K562 (cell line): Measurements from ENCODE around the gene GRB10. TPM values are rescaled to one million over a fixed set of nuclear protein-coding genes. Genes with fewer than 3 reads are reported as not detected.

ENCODE experiments used
- ATAC-seq: fragments of 200-7000 bp; cut with Tn5 transposase; 3 replicates; pipeline ENCODE4 v1.9.1; 2020; ENCODE audit warnings: moderate library complexity
- BruUV-seq: library from RNA; stranded (reverse); fragments of 400-500 nt; replicated peaks from 2 replicates; lab custom pipeline; 2021; lab: Mats Ljungman, UMichigan
- CTCF ChIA-PET: fragments of 300-600 bp; formaldehyde crosslinking; extraction: SDS; loops from one replicate; lab custom pipeline; 2021; ENCODE audit warnings: low intra/inter-chr PET ratio; lab: Yijun Ruan, JAX
- POLR2A ChIA-PET: fragments of 300-600, 350-650 bp; sonication (Branson Sonifier 250); formaldehyde crosslinking; extraction: SDS; loops from one replicate; lab custom pipeline; 2021; ENCODE audit warnings: antibody characterized with exemption, inconsistent platforms; lab: Yijun Ruan, JAX
- DNase-seq, 4 experiments: peaks; one replicate each; pipeline versions ENCODE4 v3.0.0 to v3.0.0-alpha.2; 2011 to 2018; ENCODE audit warnings: low spot score in 3 of 4, mixed read lengths in 3 of 4; ENCODE audit errors: extremely low read depth in 1 of 4
- FAIRE-seq: peaks from 2 replicates; lab custom pipeline; 2011; peaks lifted over from hg19 to GRCh38; lab: Jason Lieb, UNC
- H2AFZ ChIP-seq: 2 replicates; pipeline ENCODE4 v1.6.0; 2011; ENCODE audit warnings: low read depth, low read length, control low read depth, inconsistent platforms
- H3K27ac ChIP-seq: fragments of 200-600 bp; 3 replicates; pipeline ENCODE4 v1.8.0; 2011; ENCODE audit warnings: low read depth, mild to moderate bottlenecking, control low read depth, inconsistent platforms, low read length, moderate library complexity, mixed read lengths; ENCODE audit errors: extremely low read depth
- H3K27me3 ChIP-seq, 2 experiments: fragments of 300-600 bp in 1 of 2; 2 replicates in 1 of 2; 3 replicates in 1 of 2; pipeline versions ENCODE4 v1.6.0 to v1.8.0; 2011; ENCODE audit warnings: inconsistent platforms in 2 of 2, low read length in 2 of 2, mild to moderate bottlenecking in 1 of 2, mixed read lengths in 1 of 2, moderate library complexity in 1 of 2; ENCODE audit not compliant: control insufficient read depth in 2 of 2, insufficient read depth in 2 of 2
- H3K36me3 ChIP-seq: fragments of 300-600 bp; 3 replicates; pipeline ENCODE4 v1.8.0; 2011; ENCODE audit warnings: mild to moderate bottlenecking, low read length, inconsistent platforms; ENCODE audit not compliant: control insufficient read depth, insufficient read depth
- H3K4me1 ChIP-seq, 2 experiments: fragments of 200-600 bp in 1 of 2; replicated peaks in 1 of 2; 2 replicates in 1 of 2; 3 replicates in 1 of 2; pipeline versions ENCODE4 v1.5.1 to v1.8.0; 2011; ENCODE audit warnings: inconsistent platforms in 2 of 2, low read length in 2 of 2, mild to moderate bottlenecking in 1 of 2, mixed read lengths in 1 of 2, moderate library complexity in 1 of 2; ENCODE audit not compliant: control insufficient read depth in 2 of 2, insufficient read depth in 2 of 2
- H3K4me2 ChIP-seq: 2 replicates; pipeline ENCODE4 v1.6.1; 2011; ENCODE audit warnings: low read length, control low read depth, inconsistent platforms, mixed read lengths; ENCODE audit not compliant: insufficient read depth
- H3K4me3 ChIP-seq: fragments of 200-600 bp; sonication (generic), shearing (Covaris generic); 2 replicates; pipeline ENCODE4 v1.5.1; 2016; ENCODE audit warnings: control low read depth, inconsistent platforms
- H3K79me2 ChIP-seq: fragments of 200-600 bp; 3 replicates; pipeline ENCODE4 v1.8.0; 2011; ENCODE audit warnings: low read length, inconsistent platforms; ENCODE audit not compliant: control insufficient read depth, insufficient read depth
- H3K9ac ChIP-seq, 2 experiments: 2 replicates each; pipeline versions ENCODE4 v1.6.0 to v1.6.1; 2011; ENCODE audit warnings: low read depth in 2 of 2, low read length in 2 of 2, control low read depth in 1 of 2, inconsistent platforms in 1 of 2, mild to moderate bottlenecking in 1 of 2, mixed read lengths in 1 of 2; ENCODE audit not compliant: insufficient read depth in 1 of 2
- H3K9me1 ChIP-seq: one replicate; pipeline ENCODE4 v1.6.0; 2011; ENCODE audit warnings: inconsistent platforms, mild to moderate bottlenecking, low read length, moderate library complexity; ENCODE audit not compliant: control insufficient read depth, insufficient read depth
- H3K9me3 ChIP-seq: replicated peaks from 2 replicates; pipeline ENCODE4 v1.5.1; 2011; ENCODE audit warnings: low read depth, low read length, inconsistent platforms; ENCODE audit not compliant: control insufficient read depth, insufficient read depth
- H4K20me1 ChIP-seq: replicated peaks from 2 replicates; pipeline ENCODE4 v1.6.1; 2011; ENCODE audit warnings: low read length, inconsistent platforms, mixed read lengths; ENCODE audit not compliant: control insufficient read depth, insufficient read depth
- FOXK2 ChIP-seq, 2 experiments: fragments of 450-650 bp; IDR thresholded peaks in 1 of 2; conservative IDR thresholded peaks in 1 of 2; 2 replicates each; pipeline ENCODE4 v1.6.1; 2016; ENCODE audit warnings: low read depth in 2 of 2, mild to moderate bottlenecking in 1 of 2
- NEUROD1 ChIP-seq: fragments of 150-350 bp; IDR thresholded peaks from 2 replicates; pipeline ENCODE4 v1.6.1; 2014; ENCODE audit warnings: borderline replicate concordance, low read length, low read depth; ENCODE audit not compliant: partially characterized antibody
- NUFIP1 ChIP-seq: fragments of 450-650 bp; IDR thresholded peaks from 2 replicates; pipeline ENCODE4 v1.6.1; 2018; ENCODE audit not compliant: partially characterized antibody
- PTRF ChIP-seq: fragments of 450-650 bp; IDR thresholded peaks from 2 replicates; pipeline ENCODE4 v1.6.1; 2016; ENCODE audit warnings: mild to moderate bottlenecking, missing genetic modification characterization, missing compliant biosample characterization
- RBM22 ChIP-seq: fragments of 200-400 bp; formaldehyde crosslinking; IDR thresholded peaks from 2 replicates; pipeline ENCODE4 v1.6.1; 2018; ENCODE audit warnings: low read length, low read depth; ENCODE audit not compliant: poor library complexity, severe bottlenecking
- SMAD3 ChIP-seq: fragments of 450-650 bp; formaldehyde crosslinking; conservative IDR thresholded peaks from 2 replicates; pipeline ENCODE4 v1.4.0; 2020; ENCODE audit warnings: mild to moderate bottlenecking
- ZBTB49 ChIP-seq: sonication (generic); formaldehyde crosslinking; IDR thresholded peaks from 2 replicates; pipeline ENCODE4 v1.8.0; 2022; ENCODE audit warnings: missing genetic modification reagents, mild to moderate bottlenecking, borderline replicate concordance
- ZKSCAN1 ChIP-seq: fragments of 150-350 bp; IDR thresholded peaks from 2 replicates; pipeline ENCODE4 v1.6.1; 2016; ENCODE audit warnings: low read depth, low read length
- ZKSCAN8 ChIP-seq: fragments of 200-800 bp; sonication (Bioruptor generic); IDR thresholded peaks from 2 replicates; pipeline ENCODE4 v1.6.1; 2016; ENCODE audit warnings: missing genetic modification characterization, missing compliant biosample characterization
- ZNF24 ChIP-seq: fragments of 450-650 bp; IDR thresholded peaks from 2 replicates; pipeline ENCODE4 v1.6.1; 2016
- WGBS: fragments of 100-300 bp; shearing (Covaris generic); methylation state at CpG from one replicate; pipeline ENCODE4 v1.1.6; 2016; ENCODE audit warnings: low coverage, mixed read lengths; ENCODE audit not compliant: insufficient coverage; ENCODE audit errors: missing lambda C conversion rate; 5-methylcytosine and 5-hydroxymethylcytosine counted together
- in situ Hi-C: fragments of 300-500 bp; cut with MboI; formaldehyde crosslinking; loops from 4 replicates; pipeline ENCODE4 v1.15.0; 2018; ENCODE audit warnings: inconsistent platforms, mixed read lengths
- intact Hi-C: fragments of 100-400 bp; cut with micrococcal nuclease; formaldehyde crosslinking; loops from 2 replicates; pipeline ENCODE4 v1.14.2; 2022
- polyA plus RNA-seq, 8 experiments: library from polyadenylated mRNA; depleted of rRNA in 4 of 8; stranded (reverse) in 5 of 8; unstranded in 3 of 8; fragments of >200 nt; fragmentation: Nextera tagmentation in 2 of 8; fragmentation: Illumina TruSeq in 1 of 8; extraction: Ambion mirVana in 2 of 8; extraction: Trizol in 1 of 8; gene quantifications; 2 replicates each; pipeline versions ENCODE4 v1.2.1 to v1.2.3, GENCODE V29; 2011 to 2014; ENCODE audit warnings: inconsistent platforms in 1 of 8, missing spikeins in 1 of 8
- total RNA-seq, 7 experiments: library from RNA; depleted of rRNA in 6 of 7; stranded (reverse); fragments of >200 nt in 6 of 7; fragmentation: Illumina TruSeq in 2 of 7; extraction: Trizol in 2 of 7; gene quantifications; 2 replicates each; pipeline versions ENCODE4 v1.2.1 to v1.2.3, GENCODE V29; 2011 to 2021; ENCODE audit warnings: low replicate concordance in 1 of 7
- TF ChIP-seq, protein P1 (sequence below), 2 experiments: fragments of 450-650 bp; IDR thresholded peaks; 2 replicates each; pipeline ENCODE4 v1.6.1; 2016

Gene GRB10
- total and polyA plus RNA-seq, 9 of the 15 experiments (the other 6 are each of a cell fraction or from before 2014, with no cell fraction given), result 8.9 to 88.5 (median 40.7) TPM

DNA sequence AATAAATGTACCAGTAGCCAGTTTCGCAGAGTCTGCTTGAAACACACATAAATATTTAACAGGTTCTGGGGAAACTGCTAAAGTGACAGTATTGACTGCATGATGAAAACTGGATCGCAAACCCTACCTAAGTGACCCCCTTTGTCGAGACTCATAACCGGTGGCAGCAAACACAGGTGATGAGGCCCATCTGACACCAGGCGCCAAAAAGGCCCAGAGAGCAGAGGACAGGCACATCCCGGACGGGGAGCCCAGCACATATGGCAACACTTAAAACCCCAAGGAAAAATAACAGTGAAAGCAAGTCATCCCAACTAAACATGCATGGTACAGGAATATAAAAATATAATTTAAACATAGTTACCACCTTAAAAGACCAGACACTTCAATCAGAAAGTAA is 62.4 kb downstream of the GRB10 start:
- CTCF ChIA-PET, result no interaction called here
- H3K4me3 ChIP-seq, result no peak overlapping the region
- peaks cover 0 to 10% of the 10 kb centered on the region in 2 experiments; a peak in 3 of 5 replicates for H3K4me1 ChIP-seq
- TF ChIP-seq RBM22, result no peak
- TF ChIP-seq, all 486 proteins: peak for 0
- Histone ChIP-seq H3K4me2 (no peak overlapping the region), H3K27me3 (no peaks in the 10 kb centered on the region), H3K27ac (no peak overlapping the region), H3K9me3 (no peaks in the 10 kb centered on the region), H3K36me3 (peaks cover 12% of the 10 kb centered on the region; the same call in 1 of the 3 replicates), H3K9me1 (no peaks in the 10 kb centered on the region), H3K9ac (no peak overlapping the region), H3K79me2 (peaks cover 84% of the 10 kb centered on the region), H4K20me1 (peaks cover 49% of the 10 kb centered on the region), H2AFZ (no peak overlapping the region)
- in situ Hi-C loops (no loop called here), intact Hi-C loops (no loop called here)
- POLR2A ChIA-PET, result interaction anchor here (0.6 to 1.2 kb wide), 5 partner anchors 9 to 56 kb away, joined by 3 to 6 read pairs (median 3); no protein-coding TSS in a partner anchor
- BruUV-seq, result no TSS peak
- WGBS, result 89% methylated on average over 7 of the region's 7 CpGs
- ATAC-seq (no peak), DNase-seq (no peak), FAIRE-seq (no peak)

GRCh38 chr7:50718876-50719275 is 63.8 kb downstream of the GRB10 start:
- Histone ChIP-seq H3K4me2 (no peak overlapping the region), H3K4me3 (no peak overlapping the region), H3K79me2 (peaks cover 83% of the 10 kb centered on the region), H3K36me3 (peaks cover 4% of the 10 kb centered on the region; the same call in 1 of the 3 replicates), H3K27ac (no peak overlapping the region), H3K9me3 (no peaks in the 10 kb centered on the region), H2AFZ (no peak overlapping the region), H3K9me1 (no peaks in the 10 kb centered on the region), H3K4me1 (peaks cover 0 to 10% of the 10 kb centered on the region in 2 experiments; a peak in 2 of 5 replicates), H4K20me1 (peaks cover 40% of the 10 kb centered on the region), H3K27me3 (no peaks in the 10 kb centered on the region), H3K9ac (no peak overlapping the region)
- ChIA-PET POLR2A (no interaction called here), CTCF (no interaction called here)
- DNase-seq (no peak), ATAC-seq (no peak), FAIRE-seq (no peak)
- in situ Hi-C loops (no loop called here), intact Hi-C loops (no loop called here)
- TF ChIP-seq FOXK2 (conservative IDR thresholded peaks at IDR 0.05 in 1 of 2, IDR thresholded peaks at IDR 0.05 in 1 of 2; ENCODE audit: low read depth in 2 of 2) (no peak), SMAD3 (no peak), ZKSCAN1 (no peak), ZNF24 (no peak), PTRF (tag) (no peak), NUFIP1 (no peak), ZBTB49 (CRISPR knock-in tag) (no peak), NEUROD1 (no peak), ZKSCAN8 (CRISPR knock-in tag) (no peak)
- TF ChIP-seq, protein P1, sequence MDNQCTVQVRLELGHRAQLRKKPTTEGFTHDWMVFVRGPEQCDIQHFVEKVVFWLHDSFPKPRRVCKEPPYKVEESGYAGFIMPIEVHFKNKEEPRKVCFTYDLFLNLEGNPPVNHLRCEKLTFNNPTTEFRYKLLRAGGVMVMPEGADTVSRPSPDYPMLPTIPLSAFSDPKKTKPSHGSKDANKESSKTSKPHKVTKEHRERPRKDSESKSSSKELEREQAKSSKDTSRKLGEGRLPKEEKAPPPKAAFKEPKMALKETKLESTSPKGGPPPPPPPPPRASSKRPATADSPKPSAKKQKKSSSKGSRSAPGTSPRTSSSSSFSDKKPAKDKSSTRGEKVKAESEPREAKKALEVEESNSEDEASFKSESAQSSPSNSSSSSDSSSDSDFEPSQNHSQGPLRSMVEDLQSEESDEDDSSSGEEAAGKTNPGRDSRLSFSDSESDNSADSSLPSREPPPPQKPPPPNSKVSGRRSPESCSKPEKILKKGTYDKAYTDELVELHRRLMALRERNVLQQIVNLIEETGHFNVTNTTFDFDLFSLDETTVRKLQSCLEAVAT (IDR thresholded peaks at IDR 0.05), result no peak
- BruUV-seq, result no TSS peak
- 77% methylated on average over 2 of the region's 2 CpGs for WGBS
